Pericardium fibroblast (primary cell): ENCODE measurements around the gene C3orf38. TPM values are rescaled to one million over a fixed set of nuclear protein-coding genes. Genes with fewer than 3 reads are reported as not detected.

Source experiments
- total RNA-seq: library from RNA; depleted of rRNA; stranded (reverse); fragments of >200 nt; gene quantifications from 2 replicates; pipeline ENCODE4 v1.2.3, GENCODE V29; 2015

The C3orf38 gene
- 14.7 and 17.7 TPM in 2 replicates for total RNA-seq

DNA sequence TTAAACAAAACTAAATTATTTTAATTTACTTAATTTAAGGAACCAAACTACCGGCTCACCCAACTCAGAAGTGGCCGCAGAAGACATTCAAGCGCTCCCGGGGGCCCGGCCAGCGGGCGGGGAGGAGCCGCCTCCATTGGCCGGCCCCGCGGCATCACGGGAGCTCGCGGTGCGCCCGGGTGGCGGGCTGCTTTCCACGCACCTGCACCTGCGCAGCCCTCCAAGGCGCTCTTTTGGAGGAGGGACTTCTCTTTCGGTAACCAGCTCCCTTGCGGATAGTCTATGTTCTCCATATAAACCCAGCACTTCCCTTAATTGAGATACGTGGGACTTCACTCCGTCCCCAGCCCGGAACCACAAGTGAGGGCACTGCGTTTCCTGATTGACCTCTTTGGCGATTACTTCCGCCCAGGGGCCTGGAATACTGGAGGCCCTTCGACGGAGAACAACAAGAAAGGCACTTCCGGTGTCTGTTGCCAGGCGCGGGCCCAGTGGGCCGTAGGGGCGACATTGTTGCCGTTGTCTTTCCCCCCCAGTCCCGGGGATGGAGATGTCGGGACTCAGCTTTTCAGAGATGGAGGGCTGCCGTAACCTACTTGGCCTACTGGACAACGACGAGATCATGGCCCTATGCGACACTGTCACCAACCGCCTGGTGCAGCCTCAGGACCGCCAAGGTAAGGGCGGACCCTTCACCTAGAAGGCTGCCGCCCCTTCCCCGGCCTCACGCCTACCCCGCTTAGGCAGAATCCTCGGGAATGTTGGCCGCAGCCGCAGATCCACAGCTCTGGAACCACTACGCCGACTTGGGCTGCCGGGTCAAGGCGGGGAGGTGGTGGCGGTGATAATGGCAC, at the start of gene C3orf38:
Gene C3orf38 (plus strand): TSS at position 451 of the 854 bp plus-strand sequence. CDS start 94 bp downstream, at position 545.

Other genes with a start within 250 kb of the C3orf38 start
- 31.7 and 34.1 TPM in 2 replicates for gene CGGBP1, start 91.0 kb upstream of the C3orf38 start, total RNA-seq
- 8.4 and 12.0 TPM in 2 replicates for gene ZNF654, start 90.7 kb upstream of the C3orf38 start, total RNA-seq